ENCODE measurements around the gene FSCN2. TPM values are rescaled to one million over a fixed set of nuclear protein-coding genes. Genes with fewer than 3 reads are reported as not detected.

FSCN2 gene
- total RNA-seq, 1 experiment from 2014 or later = 1.2 TPM

GRCh38 chr17:81498953-81499600 lies 29.1 kb upstream of the FSCN2 start:
- Histone ChIP-seq H3K4me1 (ENCODE audit: control insufficient read depth, insufficient read depth, low read length) (peaks cover 8% of the 10 kb centered on the region), H3K27me3 (ENCODE audit: control insufficient read depth, insufficient read depth, low read length) (no peaks in the 10 kb centered on the region), H3K27ac (ENCODE audit: low read length) (no peak overlapping the region), H3K4me3 (ENCODE audit: low read depth in 2 of 2, low read length in 2 of 2) (no peak overlapping the region), H3K9me3 (ENCODE audit: control insufficient read depth, insufficient read depth, low read depth, low read length) (no peaks in the 10 kb centered on the region), H3K36me3 (ENCODE audit: control insufficient read depth, insufficient read depth, low read length) (no peaks in the 10 kb centered on the region)
- POLR2A ChIA-PET = interaction anchor here (0.6 to 1.0 kb wide), 3 partner anchors 10 to 157 kb away, joined by 5 to 8 read pairs (median 6); no protein-coding TSS in a partner anchor
- in situ Hi-C loops (cut with HindIII; ENCODE audit: low pct_unique_long_range_greater_than_20kb, low sequenced_read_pairs) = no loop called here
- ATAC-seq (no peak), DNase-seq (ENCODE audit: low read depth, low spot score) (no peak)
- BruUV-seq (replicated peaks) = no TSS peak
- TF ChIP-seq POLR2AphosphoS5 (IDR thresholded peaks at IDR 0.05; ENCODE audit: low read depth, low read length) = no peak
- no peak for TF ChIP-seq SIN3A (IDR thresholded peaks at IDR 0.05; ENCODE audit: borderline replicate concordance, insufficient read depth, low read depth, low read length)
- TF ChIP-seq REST (IDR thresholded peaks at IDR 0.05; ENCODE audit: insufficient read depth in 1 of 2, low read depth in 2 of 2, low read length in 1 of 2) = no peak
- no peak for TF ChIP-seq TCF7L2 (IDR thresholded peaks at IDR 0.05; ENCODE audit: low read depth, low read length)
- TF ChIP-seq CTCF (IDR thresholded peaks at IDR 0.05) = no peak
- intact Hi-C loops (cut with micrococcal nuclease; ENCODE audit: unreplicated experiment) = no loop called here
- CTCF ChIA-PET = no interaction called here

- BruUV-seq (replicated peaks) = no TSS peak
- CTCF ChIA-PET = no interaction called here
- in situ Hi-C loops (cut with HindIII; ENCODE audit: low pct_unique_long_range_greater_than_20kb, low sequenced_read_pairs) (no loop called here), intact Hi-C loops (cut with micrococcal nuclease; ENCODE audit: unreplicated experiment) (no loop called here)
- DNase-seq (ENCODE audit: low read depth, low spot score) (no peak), ATAC-seq (peak; percentile 39)
- Histone ChIP-seq H3K36me3 (ENCODE audit: control insufficient read depth, insufficient read depth, low read length) (no peaks in the 10 kb centered on the region), H3K9me3 (ENCODE audit: control insufficient read depth, insufficient read depth, low read depth, low read length) (no peaks in the 10 kb centered on the region), H3K27ac (ENCODE audit: low read length) (peak overlapping the region; percentile 55), H3K4me3 (ENCODE audit: low read depth in 2 of 2, low read length in 2 of 2) (no peak overlapping the region), H3K4me1 (ENCODE audit: control insufficient read depth, insufficient read depth, low read length) (peaks cover 8% of the 10 kb centered on the region), H3K27me3 (ENCODE audit: control insufficient read depth, insufficient read depth, low read length) (no peaks in the 10 kb centered on the region)
- POLR2A ChIA-PET = interaction anchor here (0.7 to 1.0 kb wide), 3 partner anchors 9 to 15 kb away, joined by 3 to 8 read pairs (median 4); no protein-coding TSS in a partner anchor
- TF ChIP-seq SIN3A (IDR thresholded peaks at IDR 0.05; ENCODE audit: borderline replicate concordance, insufficient read depth, low read depth, low read length) (no peak), REST (IDR thresholded peaks at IDR 0.05; ENCODE audit: insufficient read depth in 1 of 2, low read depth in 2 of 2, low read length in 1 of 2) (no peak), POLR2AphosphoS5 (IDR thresholded peaks at IDR 0.05; ENCODE audit: low read depth, low read length) (no peak), TCF7L2 (IDR thresholded peaks at IDR 0.05; ENCODE audit: low read depth, low read length) (no peak), CTCF (IDR thresholded peaks at IDR 0.05) (no peak)
Measured at GRCh38 chr17:81499601-81499970, 28.6 kb upstream of the FSCN2 start.

All from Panc1 (cell line).